ENCODE results near the gene BRD2. TPM values are rescaled to one million over a fixed set of nuclear protein-coding genes. Genes with fewer than 3 reads are reported as not detected.

Gene BRD2
- total RNA-seq, 2 experiments from 2014 or later: 219 to 235 TPM

DNA sequence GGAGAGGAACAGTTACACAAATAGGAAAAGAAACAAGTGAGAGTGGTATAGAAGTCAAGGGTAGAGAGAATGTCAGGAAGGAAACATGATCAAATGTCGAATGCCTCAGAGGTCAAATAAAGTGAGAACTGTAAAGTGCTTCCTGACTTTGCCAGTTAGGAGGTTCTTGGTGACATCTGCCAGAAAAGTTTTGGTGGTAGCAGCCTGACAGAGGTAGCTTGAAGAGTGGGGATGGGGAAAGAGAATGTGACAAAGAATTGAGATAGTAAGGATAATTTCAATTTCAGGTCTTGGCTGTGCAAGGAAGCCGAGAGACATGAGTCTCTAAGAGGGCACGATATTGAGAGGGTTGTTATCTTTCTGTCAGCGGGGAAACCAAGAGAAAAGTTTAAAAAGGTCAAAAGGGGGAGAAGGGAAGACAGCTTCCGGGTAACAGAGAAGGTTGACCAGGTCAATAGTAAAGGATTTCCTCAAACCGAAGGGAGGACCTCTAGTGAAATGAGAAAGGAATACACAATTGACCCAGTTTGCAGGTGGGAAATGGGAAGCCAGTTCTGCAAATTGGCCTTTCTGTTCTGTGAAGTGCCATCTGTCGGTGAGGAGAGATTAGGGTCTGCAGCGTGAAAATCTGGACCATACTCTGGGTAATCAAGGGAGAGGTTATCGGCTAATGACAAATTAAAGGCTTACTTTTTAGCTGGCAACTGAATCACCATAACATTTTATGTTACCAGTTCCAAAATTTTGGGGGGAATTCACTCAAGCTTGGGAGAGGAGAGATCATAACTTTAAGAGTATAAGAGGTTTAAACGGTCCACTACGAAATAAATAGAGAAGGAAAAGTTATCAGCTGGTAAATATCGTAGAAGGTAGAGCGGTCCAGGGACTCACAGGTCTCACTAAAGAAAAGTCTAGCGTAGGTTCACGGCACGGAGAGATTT is 973 bp upstream of the BRD2 start:
- ChIA-PET POLR2A (interaction anchor here (0.8 to 30.4 kb wide), 12 partner anchors 6 to 127 kb away, joined by 3 to 852 read pairs (median 122); partner anchors contain the start of genes BRD2, HLA-DMA, HLA-DMB and PSMB8), CTCF (interaction anchor here (0.6 to 17.0 kb wide), 33 partner anchors 8 to 168 kb away, joined by 3 to 246 read pairs (median 5); partner anchors contain the start of genes HLA-DMA, HLA-DMB and TAP2)
- peak; percentile 44 for DNase-seq
- Mint-ChIP-seq H3K9me3 (no peaks in the 10 kb centered on the region), H3K36me3 (ENCODE audit: low read depth) (peaks cover 42% of the 10 kb centered on the region), H3K27ac (peak overlapping the region; percentile 99), H3K27me3 (no peaks in the 10 kb centered on the region), H3K4me3 (peak overlapping the region; percentile 95), H3K4me1 (ENCODE audit: low read depth) (peaks cover 36% of the 10 kb centered on the region)
- no peak for ATAC-seq
- TF ChIP-seq, protein P1, sequence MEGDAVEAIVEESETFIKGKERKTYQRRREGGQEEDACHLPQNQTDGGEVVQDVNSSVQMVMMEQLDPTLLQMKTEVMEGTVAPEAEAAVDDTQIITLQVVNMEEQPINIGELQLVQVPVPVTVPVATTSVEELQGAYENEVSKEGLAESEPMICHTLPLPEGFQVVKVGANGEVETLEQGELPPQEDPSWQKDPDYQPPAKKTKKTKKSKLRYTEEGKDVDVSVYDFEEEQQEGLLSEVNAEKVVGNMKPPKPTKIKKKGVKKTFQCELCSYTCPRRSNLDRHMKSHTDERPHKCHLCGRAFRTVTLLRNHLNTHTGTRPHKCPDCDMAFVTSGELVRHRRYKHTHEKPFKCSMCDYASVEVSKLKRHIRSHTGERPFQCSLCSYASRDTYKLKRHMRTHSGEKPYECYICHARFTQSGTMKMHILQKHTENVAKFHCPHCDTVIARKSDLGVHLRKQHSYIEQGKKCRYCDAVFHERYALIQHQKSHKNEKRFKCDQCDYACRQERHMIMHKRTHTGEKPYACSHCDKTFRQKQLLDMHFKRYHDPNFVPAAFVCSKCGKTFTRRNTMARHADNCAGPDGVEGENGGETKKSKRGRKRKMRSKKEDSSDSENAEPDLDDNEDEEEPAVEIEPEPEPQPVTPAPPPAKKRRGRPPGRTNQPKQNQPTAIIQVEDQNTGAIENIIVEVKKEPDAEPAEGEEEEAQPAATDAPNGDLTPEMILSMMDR (IDR thresholded peaks at IDR 0.05): peak; percentile 61
- intact Hi-C loops (cut with micrococcal nuclease): loop anchor here (2.0 kb wide), 1 partner anchor 27 kb away; the partner anchor contains the start of gene HLA-DMB

DNA sequence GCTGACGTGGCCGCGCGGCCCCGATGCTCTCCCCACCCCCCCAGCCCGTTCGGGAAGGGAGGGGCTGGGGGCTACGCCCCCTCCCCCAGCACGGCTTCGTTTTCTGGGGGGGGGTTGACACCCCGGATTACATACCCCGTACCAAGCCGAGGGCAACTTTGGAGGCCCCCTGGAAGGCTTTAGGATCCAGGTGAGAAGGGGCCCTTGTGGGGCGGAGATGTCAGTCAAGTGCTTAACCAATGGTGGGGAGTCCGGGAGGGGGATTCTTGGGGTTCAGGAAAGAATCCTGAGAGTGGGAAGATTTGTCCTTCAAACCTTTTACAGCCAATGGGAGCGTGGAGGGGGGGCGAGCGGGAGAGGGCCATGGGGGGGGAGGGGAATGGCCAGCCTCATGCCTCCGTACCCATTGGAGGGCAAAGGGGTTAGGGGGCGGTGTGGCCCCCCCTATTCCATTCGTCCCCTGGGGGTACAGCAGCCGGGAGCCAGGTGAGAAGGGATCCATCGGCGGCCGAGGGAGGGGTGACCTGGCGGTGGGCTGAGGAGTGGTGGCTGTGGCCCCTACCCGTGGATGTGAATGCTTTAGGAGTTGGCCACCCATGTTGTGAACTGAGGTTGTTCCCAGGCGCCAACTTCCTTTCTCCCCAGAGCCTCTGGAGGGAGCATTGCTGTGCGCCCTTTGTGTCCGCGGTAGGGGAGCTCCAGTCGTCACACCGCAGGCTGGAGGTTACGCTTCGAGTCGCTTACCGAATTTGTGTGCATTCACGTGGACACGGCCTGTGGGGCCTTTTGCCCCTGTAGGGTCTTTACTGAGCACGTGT is 682 bp downstream of the BRD2 start:
- ChIA-PET POLR2A (interaction anchor here (0.6 to 30.4 kb wide), 19 partner anchors 7 to 1071 kb away, joined by 3 to 852 read pairs (median 5); partner anchors contain the start of genes BRD2, HLA-DMA, HLA-DMB and HSD17B8), CTCF (interaction anchor here (2.0 to 17.0 kb wide), 7 partner anchors 11 to 75 kb away, joined by 6 to 246 read pairs (median 23); partner anchors contain the start of genes HLA-DMA and HLA-DMB)
- peaks cover 26% of the 10 kb centered on the region for H3K4me1 Mint-ChIP-seq (ENCODE audit: low read depth)
- ATAC-seq: peak; percentile 12
- peak; percentile 83 for DNase-seq
- H3K27ac Mint-ChIP-seq: peak overlapping the region; percentile 99
- no peaks in the 10 kb centered on the region for H3K9me3 Mint-ChIP-seq
- no peaks in the 10 kb centered on the region for H3K27me3 Mint-ChIP-seq
- intact Hi-C loops (cut with micrococcal nuclease): loop anchor here (2.0 kb wide), 1 partner anchor 28 kb away; the partner anchor contains the start of gene HLA-DMB
- H3K4me3 Mint-ChIP-seq: peak overlapping the region; percentile 95
- TF ChIP-seq, protein P1 (IDR thresholded peaks at IDR 0.05): no peak
- peaks cover 56% of the 10 kb centered on the region for H3K36me3 Mint-ChIP-seq (ENCODE audit: low read depth)

DNA sequence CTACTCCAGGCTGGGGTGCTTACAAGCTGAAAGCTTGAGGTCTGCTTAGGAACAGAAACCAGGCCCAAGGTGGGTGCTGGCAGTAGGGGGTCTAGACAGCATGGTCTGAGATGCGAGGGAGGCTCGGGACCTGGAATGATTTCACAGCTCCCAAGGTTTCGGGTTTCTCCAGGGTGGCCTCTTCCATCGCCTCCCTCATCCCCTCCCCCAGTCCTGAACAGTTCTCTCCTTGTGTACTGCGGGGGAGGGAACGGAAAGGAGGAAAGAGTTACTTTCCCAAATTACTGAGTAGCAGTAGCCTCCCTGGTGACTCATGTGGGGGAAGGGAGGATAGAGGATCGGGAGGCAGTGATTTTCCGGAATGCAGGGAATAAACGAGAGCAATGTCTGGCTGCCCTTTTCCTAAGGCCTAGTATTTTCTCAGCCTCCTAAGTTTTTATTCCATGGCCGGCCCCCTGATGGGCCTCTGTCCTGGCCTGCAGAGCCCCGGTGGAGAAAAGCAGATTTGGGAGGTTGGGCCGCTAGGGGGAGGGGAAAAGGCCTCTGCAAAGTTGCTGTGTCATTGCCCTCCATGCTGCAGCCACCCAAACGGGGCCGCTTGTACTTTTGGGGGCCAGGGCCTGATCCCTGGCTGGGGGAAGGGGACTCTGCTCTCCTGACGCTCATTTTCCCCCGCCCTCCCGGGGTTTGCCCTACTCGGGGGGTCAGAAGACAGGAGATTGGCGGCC is 1.5 kb downstream of the BRD2 start:
- TF ChIP-seq, protein P1 (IDR thresholded peaks at IDR 0.05): peak; percentile 34
- ChIA-PET POLR2A (interaction anchor here (0.7 to 30.4 kb wide), 18 partner anchors 8 to 1072 kb away, joined by 3 to 852 read pairs (median 20); partner anchors contain the start of genes BRD2, HLA-DMA, HLA-DMB and HSD17B8), CTCF (interaction anchor here (1.0 to 17.0 kb wide), 7 partner anchors 15 to 131 kb away, joined by 4 to 246 read pairs (median 56); partner anchors contain the start of genes HLA-DMA and TAP2)
- ATAC-seq (peak; percentile 14), DNase-seq (peak; percentile 90)
- peak overlapping the region; percentile 99 for H3K27ac Mint-ChIP-seq
- intact Hi-C loops (cut with micrococcal nuclease): loop anchor here (2.0 kb wide), 2 partner anchors 29 to 125 kb away; partner anchors contain the start of genes HLA-DMB and PSMB8
- peaks cover 22% of the 10 kb centered on the region for H3K4me1 Mint-ChIP-seq (ENCODE audit: low read depth)
- H3K4me3 Mint-ChIP-seq: peak overlapping the region; percentile 95
- no peaks in the 10 kb centered on the region for H3K27me3 Mint-ChIP-seq
- H3K36me3 Mint-ChIP-seq (ENCODE audit: low read depth): peaks cover 62% of the 10 kb centered on the region
- H3K9me3 Mint-ChIP-seq: no peaks in the 10 kb centered on the region
